NCI-H82 (cell line): ENCODE results near the gene STPG1.
A peak's percentile ranks its signal among the peaks of the same experiment; 100 is the strongest.
"Not testable (repeated sequence)": the region's sequence is repeated elsewhere in the genome, so short reads cannot be mapped to it uniquely, and the experiment has no call there.

Experiments
- DNase-seq: peaks from one replicate; lab custom pipeline; 2025; lab: John Stamatoyannopoulos, UW

The STPG1 gene

GRCh38 chr1:24413350-24414163, at the start of gene STPG1:
Gene STPG1, minus strand, starts transcription at chr1:24413782. Its CDS starts 12,394 bp downstream, at chr1:24401388.
- DNase-seq: peak; percentile 96

DNA sequence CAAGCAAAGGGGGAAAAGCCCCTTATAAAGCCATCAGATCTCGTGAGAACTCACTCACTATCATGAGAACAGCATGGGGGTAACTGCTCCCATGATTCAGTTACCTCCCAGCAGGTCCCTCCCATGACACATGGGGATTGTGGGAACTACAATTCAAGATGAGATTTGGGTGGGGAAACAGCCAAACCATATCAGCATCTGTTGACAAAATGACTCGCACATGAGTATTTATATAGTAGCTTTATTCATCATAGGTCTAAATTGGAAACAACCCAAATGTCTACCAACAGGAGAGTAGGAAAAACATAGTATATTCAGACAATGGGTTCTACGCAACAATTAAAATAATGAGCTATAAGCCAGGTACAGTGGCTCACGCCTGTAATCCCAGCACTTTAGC, 48.5 kb upstream of the STPG1 start:
- not testable (repeated sequence) for DNase-seq

GRCh38 chr1:24459551-24460266, 46.1 kb upstream of the STPG1 start:
- DNase-seq: no peak

DNA sequence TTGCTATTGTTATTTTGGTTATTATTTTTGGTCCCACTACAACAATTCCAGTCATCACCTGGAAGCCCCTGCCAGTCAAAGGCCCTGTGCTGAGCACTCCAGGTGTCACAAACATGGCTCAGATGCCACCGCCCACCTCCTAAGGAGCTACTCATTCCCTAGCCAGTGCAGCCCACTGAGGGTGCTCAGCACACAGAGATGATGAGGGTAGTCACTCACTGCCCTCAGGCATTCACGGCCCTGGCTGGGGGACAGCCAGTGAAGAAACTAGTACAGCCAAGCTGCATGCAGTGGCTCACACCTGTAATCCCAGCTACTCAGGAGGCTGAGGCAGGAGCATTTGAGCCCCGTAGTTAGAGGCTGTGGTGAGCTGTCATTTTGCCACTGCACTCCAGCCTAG, 44.3 kb upstream of the STPG1 start:
- DNase-seq: no peak

DNA sequence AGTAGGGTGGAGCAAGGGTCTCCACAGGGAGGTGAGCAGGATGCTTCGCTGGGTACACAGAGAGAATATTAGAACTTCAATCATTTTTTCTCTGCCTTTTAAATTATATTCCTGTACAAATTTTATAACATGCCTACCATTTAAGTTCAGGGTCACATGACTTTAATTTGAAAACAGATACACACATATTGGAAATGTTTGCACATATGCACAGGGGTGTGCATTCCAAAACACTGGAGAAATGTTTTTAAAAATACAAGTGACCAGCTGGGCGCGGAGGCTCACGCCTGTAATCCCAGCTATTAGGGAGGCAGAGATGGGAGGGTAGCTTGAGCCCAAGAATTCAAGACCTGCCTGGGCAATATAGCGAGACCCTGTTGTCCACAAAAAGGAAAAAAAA, 41.7 kb upstream of the STPG1 start:
- DNase-seq: no peak

GRCh38 chr1:24454673-24455072, 41.1 kb upstream of the STPG1 start:
- DNase-seq: no peak

DNA sequence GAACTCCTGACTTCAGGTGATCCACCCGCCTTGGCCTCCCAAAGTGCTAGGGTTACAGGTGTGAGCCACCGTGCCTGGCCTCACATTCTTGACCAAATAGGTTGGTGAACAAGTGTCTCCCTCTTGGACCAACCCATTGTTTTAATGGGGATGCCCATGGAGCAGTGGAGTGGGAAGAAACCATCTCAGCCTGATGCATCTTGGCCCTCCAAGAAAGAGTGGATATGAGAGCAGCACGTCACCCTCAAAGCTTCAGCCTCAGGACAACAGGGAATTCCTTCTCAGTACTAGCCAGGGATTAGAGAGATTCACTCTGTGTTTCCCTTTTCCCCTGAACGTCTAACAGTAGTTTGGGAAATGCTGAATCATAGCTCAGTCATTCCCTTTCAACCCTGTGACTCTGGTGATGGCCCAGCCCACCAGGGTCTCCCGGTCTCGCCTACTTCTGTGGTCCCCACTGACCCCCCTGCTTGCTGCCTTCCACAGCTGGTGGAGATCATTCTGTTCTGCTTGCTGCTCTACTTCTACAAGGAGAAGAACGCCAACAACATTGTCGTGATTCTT, 39.4 kb upstream of the STPG1 start:
- DNase-seq: no peak

DNA sequence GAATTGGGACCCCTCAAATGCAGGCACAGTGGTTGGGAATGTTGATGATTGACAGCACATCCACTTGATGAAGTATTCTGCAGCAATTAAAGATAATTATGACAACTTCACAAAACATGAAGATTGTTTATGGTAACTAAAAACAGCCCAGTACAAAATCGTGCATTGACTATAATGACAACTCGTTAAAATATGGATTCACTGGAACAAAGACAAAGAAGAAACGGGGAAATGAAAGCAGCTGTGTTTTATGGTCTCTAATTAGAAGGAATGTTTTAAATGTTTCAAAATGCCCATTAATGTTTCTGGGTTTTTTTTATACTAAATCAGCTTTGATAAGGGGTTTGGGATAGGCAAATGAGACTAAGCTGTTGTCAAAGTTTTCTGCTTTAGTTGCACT, 38.2 kb upstream of the STPG1 start:
- no peak for DNase-seq

- no peak for DNase-seq
Observed at GRCh38 chr1:24450857-24451397, 37.3 kb upstream of the STPG1 start.

GRCh38 chr1:24450316-24450715, 36.7 kb upstream of the STPG1 start:
- DNase-seq: no peak

- not testable (repeated sequence) for DNase-seq
Observed at GRCh38 chr1:24446446-24446845, 32.9 kb upstream of the STPG1 start.

DNA sequence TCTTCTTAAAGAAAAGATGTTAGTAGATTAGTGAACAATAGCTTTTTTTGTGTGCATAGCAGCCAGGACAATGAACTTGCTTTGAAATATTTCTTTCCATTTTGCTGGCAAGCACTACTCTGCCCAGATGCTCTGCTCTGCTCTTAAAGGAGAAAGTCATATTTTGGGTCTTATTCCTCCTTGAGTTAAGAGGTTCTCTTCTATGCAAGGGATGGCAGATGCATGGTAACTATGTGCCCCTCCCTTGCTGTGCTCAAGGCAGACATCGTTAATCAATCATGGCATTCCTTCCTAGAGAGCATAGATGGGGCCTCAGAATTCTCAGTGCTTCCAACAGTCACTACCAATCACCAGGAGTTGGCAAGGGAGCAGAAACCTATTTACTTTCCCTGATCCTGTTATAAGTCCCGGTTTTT, 29.7 kb upstream of the STPG1 start:
- peak; percentile 75 for DNase-seq

- DNase-seq: no peak
Observed at GRCh38 chr1:24442764-24443163, 29.2 kb upstream of the STPG1 start.

- DNase-seq: peak; percentile 61
Observed at GRCh38 chr1:24441996-24442668, 28.6 kb upstream of the STPG1 start.

GRCh38 chr1:24441480-24441879, 27.9 kb upstream of the STPG1 start:
- peak; percentile 29 for DNase-seq

- DNase-seq: peak; percentile 73
Observed at GRCh38 chr1:24440436-24440835, 26.9 kb upstream of the STPG1 start.

- DNase-seq: peak; percentile 87
Observed at GRCh38 chr1:24438423-24438901, 24.9 kb upstream of the STPG1 start.

DNA sequence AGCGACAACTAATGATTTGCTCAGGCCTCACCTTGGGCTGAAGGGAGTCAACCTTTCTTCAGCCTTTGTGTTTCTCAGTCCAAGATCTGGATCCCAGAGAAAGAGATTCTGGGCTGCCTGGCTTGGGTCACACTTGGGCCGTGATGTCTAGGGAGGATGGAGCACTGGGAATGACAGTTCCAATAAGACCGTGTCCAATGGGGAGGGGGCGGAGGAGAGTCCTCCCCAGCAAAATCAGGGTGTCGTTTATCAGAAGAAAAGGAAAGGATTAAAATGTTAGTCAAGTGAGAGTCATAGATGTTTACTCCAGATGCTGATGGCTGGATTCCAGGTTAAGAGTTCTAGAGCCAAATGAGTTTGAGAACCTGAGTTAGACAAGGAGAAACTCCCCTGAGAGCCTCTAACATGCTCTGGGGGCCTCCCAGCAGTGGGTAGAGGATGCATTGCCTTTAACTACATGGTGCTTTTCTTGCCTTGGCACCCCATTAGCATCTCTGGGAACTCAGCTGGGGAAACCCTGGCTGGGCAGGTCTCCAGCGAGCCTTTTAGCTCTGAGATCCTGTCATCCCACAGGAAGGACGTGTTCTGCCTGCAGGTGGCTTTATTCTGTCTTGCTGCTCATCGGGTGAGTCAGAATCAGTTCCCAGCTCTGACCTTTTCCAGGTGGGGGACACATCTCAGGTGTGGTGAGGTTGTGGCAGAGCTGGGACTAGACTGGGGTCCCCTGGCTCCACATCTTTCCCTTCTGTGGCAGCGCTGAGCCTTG, 24.2 kb upstream of the STPG1 start:
- DNase-seq: no peak

DNA sequence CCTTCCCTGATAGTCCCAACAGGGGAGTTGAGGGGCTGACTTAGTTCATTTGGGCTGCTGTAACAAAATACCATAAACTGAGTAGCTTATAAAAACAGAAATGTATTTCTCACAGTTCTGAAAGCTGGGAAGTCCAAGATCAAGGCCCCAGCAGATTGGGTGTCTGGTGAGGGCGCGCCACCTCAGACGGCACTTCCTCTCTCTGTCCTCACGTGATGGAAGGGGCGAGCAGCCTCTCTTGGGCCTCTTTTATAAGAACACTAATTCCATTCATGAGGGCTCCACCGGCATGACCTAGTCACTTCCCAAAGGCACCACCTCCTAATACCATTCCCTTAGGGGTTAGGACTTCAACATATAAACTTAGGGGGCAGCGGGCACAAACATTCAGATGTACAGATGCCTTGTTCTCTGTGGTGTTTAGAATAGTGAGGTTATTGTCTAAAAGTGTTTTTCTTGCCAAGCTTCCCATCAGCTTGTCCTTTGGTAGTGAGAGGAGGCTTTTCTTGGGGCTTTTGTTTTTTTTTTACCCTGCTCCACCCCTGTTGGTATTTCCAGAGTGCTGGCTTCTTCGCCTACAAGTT, 22.3 kb upstream of the STPG1 start:
- no peak for DNase-seq

DNA sequence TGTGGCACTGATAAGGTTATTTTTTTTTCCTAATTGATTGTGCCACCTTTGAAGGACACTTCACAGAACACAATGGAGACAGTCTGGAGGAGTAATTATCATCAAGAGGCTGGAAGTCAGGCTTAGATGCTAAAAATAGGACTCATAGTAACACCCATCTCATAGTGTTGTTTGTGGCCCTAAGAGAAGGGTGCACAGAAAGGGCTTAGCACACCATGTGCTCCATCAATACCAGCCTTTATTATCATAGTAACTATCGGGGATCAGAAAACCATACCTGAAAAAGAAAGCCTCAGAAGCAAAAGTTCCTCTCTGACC, 13.9 kb upstream of the STPG1 start:
- DNase-seq: no peak
